Right ventricle myocardium superior (tissue), 1 donor: ENCODE data around the gene KCNN2. TPM values are rescaled to one million over a fixed set of nuclear protein-coding genes. Genes with fewer than 3 reads are reported as not detected.

Experiments
- ATAC-seq: fragments of 200-7000 bp; cut with Tn5 transposase; one replicate; pipeline ENCODE4 v1.9.1; 2020; ENCODE audit warnings: mild to moderate bottlenecking; ENCODE audit not compliant: poor library complexity
- DNase-seq: peaks from one replicate; pipeline ENCODE4 v3.0.0-alpha.2; 2020
- intact Hi-C: fragments of 100-400 bp; cut with DNase I; formaldehyde crosslinking; loops from one replicate; pipeline ENCODE4 v1.11.2; 2022
- total RNA-seq: library from RNA; stranded (reverse); fragmentation: NEBNext Ultra II Directional; extraction: Animal tissue kit (Norgen Biotek cat#: 25700); gene quantifications from one replicate; pipeline ENCODE4 v1.2.1, GENCODE V29; 2021
- donor health status: DM: no; HTN: yes; CAD: no; lungs with severe emphysema.

Gene KCNN2
- total RNA-seq, 1 donor from 2014 or later: 8.0 TPM

DNA sequence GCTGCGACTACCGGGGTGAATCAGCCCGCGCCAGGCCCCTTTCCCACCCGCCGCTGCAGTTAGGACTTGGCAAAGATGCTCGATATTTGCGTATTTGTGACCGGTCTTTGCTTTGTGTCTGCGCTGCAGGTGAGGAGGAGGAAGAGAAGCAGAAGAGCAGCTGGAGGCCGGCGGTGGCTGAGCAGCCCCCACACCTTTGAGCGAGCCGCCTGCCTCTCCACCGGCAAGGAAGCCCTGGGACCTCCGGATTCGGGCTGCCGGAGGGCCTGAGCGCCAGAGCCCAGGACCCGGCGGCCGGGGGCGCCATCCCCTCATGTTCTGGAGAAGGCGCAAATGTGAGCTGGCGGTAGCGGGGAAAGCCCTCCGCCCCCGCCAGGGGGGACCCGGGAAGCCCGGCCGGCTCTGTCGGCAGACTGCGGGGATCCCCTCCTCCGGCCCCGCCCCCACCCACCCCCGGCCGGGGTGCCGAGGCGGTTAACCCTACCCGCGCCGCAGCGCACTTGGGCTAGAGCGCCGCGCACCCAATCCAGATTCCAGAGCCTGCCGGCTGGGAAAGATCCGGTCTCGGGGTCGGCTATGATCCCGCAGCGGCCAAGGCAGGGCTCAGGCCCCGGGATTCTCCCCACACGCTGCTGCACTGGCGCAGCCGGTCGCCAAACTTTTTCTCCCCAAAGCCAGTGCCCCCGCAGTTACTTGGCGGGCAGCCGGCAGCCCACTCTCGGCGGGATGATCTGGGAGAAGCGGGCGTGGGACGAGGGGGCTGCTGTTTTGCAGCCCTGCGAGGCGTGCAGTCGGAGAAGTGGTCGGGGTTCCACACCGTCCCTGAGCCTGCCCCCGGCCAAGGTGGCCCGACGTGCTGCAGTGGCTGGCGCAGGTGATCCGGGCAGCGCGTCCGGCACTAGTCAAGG, 800 bp upstream of the KCNN2 start:
- ATAC-seq (peak; percentile 48), DNase-seq (peak; percentile 50)
- intact Hi-C loops: no loop called here

DNA sequence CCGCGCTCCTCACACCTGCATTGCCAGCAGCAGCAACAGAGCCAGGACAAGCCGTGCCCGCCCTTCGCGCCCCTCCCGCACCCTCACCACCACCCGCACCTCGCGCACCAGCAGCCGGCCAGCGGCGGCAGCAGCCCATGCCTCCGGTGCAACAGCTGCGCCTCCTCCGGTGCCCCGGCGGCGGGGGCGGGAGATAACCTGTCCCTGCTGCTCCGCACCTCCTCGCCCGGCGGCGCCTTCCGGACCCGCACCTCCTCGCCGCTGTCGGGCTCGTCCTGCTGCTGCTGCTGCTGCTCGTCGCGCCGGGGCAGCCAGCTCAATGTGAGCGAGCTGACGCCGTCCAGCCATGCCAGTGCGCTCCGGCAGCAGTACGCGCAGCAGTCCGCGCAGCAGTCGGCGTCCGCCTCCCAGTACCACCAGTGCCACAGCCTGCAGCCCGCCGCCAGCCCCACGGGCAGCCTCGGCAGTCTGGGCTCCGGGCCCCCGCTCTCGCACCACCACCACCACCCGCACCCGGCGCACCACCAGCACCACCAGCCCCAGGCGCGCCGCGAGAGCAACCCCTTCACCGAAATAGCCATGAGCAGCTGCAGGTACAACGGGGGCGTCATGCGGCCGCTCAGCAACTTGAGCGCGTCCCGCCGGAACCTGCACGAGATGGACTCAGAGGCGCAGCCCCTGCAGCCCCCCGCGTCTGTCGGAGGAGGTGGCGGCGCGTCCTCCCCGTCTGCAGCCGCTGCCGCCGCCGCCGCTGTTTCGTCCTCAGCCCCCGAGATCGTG, 517 bp downstream of the KCNN2 start:
- intact Hi-C loops: no loop called here
- ATAC-seq: peak; percentile 61
- peak; percentile 38 for DNase-seq

DNA sequence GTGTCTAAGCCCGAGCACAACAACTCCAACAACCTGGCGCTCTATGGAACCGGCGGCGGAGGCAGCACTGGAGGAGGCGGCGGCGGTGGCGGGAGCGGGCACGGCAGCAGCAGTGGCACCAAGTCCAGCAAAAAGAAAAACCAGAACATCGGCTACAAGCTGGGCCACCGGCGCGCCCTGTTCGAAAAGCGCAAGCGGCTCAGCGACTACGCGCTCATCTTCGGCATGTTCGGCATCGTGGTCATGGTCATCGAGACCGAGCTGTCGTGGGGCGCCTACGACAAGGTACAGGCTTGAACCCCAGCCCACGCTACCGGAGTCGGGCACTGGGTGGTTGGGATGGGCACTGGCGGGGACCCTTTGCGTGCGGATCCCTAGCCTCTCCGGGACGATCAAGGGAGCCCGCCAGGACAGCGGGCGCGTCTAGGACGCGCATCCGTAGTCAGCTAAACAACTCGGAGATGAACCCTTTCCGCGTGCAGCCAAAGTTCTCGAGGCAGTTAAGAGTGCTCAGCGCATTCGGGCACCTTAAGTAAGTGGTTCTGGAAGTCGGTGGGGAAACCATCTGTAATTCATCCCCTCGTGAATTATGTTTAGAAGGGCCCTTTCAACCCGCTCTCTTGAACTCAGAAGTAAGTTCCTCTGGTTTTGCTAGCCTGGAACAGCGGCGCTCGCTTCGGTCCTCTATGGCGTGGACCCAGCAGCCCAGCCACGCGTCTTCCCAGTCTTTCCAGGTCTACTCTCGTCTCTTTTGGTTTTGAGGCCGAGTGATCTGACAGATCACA, 1.3 kb downstream of the KCNN2 start:
- DNase-seq: no peak
- intact Hi-C loops: no loop called here
- ATAC-seq: peak; percentile 5

DNA sequence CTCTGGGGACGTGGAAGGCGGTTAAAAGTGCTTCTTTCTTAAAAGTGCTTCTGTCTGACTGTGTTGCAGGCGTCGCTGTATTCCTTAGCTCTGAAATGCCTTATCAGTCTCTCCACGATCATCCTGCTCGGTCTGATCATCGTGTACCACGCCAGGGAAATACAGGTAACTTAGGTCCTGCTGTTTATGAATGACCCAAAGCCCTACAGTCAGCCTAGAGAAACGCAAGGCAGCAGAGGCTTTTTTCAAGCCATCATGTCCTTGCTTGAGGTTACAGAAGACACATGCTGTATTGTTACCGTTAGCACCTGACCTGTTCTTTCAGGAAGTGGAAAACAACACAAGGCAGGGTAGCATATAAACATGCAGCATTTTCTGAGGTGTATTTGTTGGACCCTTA, 2.0 kb downstream of the KCNN2 start:
- intact Hi-C loops: no loop called here
- no peak for ATAC-seq

DNA sequence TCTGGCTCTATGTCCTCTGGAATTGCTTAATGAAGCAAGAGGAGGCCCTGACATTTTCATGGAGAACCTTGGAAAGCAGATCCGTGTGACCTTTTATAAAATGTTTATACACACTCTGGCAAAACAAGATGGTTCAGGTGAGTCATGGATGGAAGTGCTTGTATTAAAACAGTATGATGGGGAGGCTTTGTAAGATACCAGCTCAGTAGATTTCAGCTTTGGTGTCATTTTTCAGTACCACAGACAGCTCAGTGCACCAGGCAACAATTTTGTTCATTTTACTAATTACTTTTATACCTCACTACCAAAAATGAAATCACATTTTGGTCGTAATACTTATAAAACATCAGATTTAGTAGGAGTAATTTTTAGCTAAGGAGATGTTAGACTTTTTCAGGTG, 5.2 kb downstream of the KCNN2 start:
- intact Hi-C loops: no loop called here
- no peak for ATAC-seq
- DNase-seq: no peak

More for the DNA sequence above, 2.0 kb downstream of the KCNN2 start:
- no peak for DNase-seq

DNA sequence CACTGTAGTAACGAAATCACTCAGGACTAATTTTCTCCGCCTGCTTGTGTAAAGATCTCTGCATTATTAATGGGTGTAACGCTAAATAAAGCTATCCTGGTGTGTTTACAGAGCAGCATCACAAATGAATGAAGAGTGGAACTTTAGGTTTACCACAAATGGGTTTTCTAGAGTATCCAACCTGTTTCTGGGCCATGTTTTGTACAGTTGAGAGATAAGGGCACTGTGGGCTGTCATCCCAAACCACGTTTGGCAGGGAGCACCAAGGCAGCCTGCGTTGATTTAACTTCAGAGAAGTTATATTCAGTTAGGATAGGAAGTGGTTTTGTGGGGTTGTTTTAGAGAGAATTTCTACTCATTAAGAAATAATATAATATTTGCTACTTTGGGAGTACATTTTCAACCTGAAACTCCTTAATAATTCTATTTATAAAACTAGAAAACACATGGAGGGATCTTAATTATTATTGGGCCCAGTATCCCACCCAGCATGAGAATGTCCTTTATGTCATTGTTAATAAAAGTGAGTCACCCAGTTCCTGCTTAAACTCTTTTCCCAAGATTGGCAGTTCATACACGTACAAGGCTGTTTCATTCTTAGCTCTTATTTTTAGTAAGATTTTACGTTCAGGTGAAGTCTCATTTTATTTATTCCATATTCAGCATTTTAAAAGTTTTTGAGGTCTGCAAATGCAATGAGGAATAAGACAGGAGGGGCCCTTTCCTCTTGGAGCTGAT, 8.0 kb downstream of the KCNN2 start:
- ATAC-seq (no peak), DNase-seq (no peak)
- intact Hi-C loops: no loop called here

DNA sequence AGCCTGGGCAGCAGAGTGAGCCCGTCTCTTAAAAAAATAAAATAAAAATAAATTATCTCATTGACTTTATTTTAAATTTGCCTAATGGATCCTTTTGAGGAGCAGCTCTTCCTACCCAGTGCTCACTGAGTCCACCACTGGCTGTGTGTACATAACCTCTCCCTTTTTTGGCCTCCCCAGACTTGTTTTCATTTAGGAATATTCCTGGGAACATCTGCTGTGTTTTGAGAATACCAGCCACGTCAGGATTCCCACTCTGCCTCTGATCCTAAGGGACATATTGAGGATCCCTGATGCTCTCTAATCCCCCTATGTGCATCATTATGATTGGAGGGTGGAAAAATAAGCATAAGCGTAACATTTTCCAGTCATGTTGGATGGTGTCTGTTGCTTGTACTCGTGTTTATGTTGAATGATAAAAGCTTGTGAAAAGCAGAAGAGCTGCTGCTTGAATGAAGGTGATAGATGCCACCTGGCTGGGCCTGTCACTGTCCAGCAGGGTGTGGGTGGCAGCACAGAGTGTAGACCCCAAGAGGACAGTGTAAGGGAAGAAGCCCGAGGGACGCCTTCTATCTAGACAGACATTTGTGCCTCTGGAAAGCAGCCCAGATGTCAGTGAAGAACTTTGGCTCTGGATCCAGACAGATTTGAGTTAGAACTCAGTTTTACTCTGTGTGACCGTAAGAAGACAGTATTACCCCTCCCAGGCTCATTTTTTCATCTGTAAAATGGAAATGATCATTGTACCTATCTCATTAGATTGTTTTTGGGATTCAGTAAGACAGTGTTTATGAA, 15.4 kb downstream of the KCNN2 start:
- ATAC-seq (peak; percentile 22), DNase-seq (no peak)
- intact Hi-C loops: no loop called here

DNA sequence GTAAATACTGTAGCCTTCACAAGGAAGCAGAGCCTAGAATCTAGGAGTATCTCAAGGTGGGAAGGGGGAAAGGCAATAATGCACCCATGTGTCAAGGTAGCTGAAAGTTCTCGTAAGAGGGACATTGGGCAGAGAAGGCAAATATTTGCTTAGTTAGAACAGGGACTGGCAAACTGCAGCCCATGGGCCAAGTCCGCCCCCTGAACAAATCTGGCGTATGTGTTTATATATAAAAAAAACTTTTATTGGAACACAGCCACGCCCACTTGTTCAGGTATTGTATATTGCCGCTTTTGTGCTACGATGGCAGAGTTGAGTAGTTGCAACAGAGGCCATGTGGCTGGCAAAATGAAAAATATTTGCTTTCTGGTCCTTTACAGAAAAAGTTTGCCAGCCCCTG, 16.1 kb downstream of the KCNN2 start:
- ATAC-seq (no peak), DNase-seq (no peak)
- intact Hi-C loops: no loop called here

DNA sequence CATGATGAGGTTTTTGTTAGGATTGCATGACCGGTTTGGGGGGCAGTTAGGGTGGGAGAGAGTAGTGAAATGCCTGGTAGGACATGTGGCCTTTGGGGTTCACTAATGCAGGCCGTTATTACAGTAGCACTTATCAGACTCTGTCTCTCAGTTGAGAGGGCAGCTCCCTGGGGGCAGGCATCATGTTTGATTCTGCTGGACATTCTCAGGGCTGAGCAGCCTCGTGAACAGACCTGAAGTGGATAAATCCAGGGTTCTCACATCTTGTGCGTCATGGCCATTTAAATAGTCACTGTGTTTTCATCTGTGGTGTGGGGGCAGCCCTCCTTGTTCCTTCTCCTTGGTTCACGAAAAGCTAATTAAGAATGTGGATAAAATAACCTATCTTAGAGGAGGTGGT, 18.9 kb downstream of the KCNN2 start:
- ATAC-seq (no peak), DNase-seq (no peak)
- intact Hi-C loops: no loop called here

DNA sequence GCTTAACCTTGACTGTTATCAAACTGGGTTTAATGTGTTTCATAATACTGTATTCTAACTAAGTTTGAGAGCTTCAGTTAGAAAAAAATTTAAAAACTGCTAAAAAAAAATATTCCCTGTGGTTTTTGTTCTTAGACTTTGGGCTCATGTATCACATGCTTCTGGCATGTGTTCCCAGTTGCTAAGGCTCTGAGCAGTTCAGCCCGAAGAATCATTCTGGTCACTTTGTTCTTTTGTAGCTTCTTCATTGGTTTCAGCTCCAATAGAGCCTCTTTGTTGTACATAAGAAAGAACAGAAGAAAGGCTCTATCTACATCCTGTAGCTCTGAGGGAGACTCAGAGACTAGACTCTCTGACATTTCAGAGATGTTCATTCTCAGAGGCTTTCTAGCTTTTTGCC, 25.6 kb downstream of the KCNN2 start:
- DNase-seq (no peak), ATAC-seq (no peak)
- intact Hi-C loops: no loop called here

DNA sequence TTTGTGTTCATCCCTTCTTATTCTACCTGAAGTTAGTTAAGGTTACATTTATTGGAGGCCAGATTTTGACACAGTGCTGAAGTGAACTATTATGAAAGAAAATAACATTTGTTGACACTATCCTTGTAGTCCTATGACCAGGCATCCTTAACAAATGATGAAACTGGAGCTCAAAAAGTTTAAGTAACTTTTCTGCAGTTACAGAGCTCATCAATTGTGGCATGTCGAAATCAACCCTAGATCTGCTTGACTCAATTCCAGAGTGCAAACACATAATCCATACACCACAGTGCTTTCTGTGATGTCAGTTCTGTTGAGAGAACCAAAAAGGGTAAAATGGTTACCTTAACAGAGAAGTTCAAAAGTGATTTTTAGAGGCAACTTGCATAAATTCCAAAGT, 28.6 kb downstream of the KCNN2 start:
- DNase-seq (no peak), ATAC-seq (no peak)
- intact Hi-C loops: no loop called here

DNA sequence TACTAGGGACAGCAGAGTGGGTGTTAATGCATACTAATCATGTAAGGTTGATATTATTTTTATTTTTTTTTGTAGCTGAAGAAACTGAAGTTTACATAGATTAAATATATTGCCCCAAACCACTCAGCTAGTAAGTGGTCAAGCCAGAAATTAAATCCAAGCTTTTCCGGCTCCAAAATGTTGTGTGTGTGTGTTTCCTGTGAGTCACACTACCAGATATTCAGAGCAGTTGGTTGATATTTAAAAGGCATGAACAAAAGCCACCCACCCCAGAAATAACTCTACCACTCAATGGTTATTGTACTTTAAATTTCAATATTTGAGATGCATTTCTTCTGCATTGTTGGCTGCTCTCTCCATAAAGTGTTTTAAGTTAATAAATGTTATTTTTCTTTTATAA, 29.5 kb downstream of the KCNN2 start:
- intact Hi-C loops: no loop called here
- DNase-seq: no peak
- ATAC-seq: no peak

DNA sequence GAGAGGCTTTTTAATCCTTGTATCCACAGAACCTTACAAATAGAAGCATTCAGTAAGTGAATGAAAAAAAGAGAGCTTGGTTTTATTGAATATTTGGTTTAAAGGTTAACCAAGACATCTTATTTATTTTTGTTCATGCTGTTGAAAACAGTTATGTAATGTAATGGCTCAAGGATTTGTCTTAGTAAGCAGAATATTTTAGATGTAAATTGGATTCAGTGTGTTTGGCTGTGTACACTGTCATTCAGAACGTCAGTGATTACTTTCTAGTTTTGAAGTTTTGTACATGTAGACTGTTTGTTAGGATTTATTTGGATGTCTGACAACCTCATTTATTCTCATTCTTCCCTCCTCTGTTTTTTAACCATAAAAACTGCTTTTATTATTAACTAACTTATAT, 31.3 kb downstream of the KCNN2 start:
- ATAC-seq (no peak), DNase-seq (no peak)
- intact Hi-C loops: no loop called here

DNA sequence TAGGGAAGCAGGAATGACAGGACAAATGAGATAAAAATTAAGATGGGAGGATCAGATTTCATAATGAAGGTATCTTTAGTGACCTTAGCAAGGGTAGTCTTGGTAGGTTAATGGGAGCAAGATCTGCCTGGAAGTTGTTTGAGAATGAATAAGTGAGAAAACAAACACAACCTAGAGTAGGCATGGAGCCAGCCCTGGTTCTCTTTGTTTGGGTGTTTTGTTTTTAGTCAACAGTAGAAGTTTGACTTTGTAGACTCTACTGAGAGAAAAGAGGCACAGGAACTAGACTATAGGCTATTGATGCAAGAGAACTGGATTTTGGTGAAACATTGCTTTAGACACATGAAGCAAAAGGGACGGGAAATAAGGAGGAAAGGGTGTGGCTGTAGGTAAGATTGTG, 40.3 kb downstream of the KCNN2 start:
- intact Hi-C loops: no loop called here
- DNase-seq (no peak), ATAC-seq (no peak)

DNA sequence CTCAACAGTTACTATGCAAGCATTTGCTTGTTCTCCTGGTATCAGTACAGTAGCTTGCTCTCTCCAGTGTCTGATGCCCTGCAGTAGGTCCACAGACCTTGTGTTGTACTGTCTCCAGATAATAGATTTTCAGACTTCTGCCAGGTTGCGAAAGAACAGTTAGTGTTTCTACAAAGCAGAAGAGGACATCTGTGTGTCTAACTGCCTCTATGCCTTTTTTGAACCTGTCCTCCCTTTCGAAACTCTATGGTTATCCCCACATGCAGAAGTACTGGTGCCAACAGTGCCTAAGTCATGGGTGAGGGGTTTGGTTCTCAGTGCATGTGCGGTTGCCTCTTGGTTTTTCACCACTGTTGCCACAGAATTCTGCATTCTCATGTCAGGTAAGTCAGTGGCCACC, 45.9 kb downstream of the KCNN2 start:
- ATAC-seq: no peak
- intact Hi-C loops: no loop called here
- DNase-seq: no peak

DNA sequence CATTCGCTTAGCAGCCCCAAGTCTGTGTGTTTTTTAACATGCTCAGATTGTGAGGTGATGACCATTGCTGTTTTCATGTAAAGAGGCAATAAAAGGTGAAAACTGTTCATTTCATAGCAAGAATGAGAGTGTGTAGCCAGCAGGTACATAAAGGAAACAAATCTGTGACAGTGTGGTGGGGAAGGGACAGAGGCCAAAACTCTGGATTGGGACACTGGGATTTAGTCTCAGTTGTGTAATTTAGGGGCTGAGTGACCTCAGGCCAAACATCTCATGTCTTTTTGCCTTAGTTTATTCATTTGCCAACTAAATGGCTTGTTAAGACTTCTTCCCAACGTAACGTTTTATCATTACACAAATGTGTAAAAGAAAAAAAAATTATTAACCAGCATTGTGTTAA, 47.0 kb downstream of the KCNN2 start:
- ATAC-seq (no peak), DNase-seq (no peak)
- intact Hi-C loops: no loop called here

DNA sequence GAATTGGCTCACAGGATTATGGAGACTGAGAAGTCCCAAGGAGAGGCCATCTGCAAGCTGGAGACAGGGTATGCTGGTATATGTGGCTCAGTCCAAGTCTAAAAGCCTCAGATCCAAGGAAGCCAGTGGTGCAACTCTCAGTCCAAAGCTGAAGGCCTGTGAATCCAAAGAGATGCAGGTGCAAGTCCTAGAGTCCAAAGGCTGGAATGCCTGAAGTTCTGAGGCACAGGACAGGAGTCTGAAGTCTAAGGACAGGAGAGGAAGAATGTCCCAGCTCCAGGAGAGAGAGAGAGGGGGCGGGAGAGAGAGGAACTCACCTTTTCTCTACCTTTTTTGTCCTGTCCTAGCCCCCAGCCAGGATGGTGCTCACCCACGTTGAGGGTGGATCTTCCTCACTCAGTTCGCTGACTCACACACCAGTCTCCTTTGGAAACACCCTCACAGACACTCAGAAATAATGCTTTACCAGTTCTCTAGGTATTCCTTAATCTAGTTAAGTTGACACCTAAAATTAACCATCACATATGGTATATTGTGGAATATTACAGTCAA, 49.6 kb downstream of the KCNN2 start:
- ATAC-seq (no peak), DNase-seq (no peak)
- intact Hi-C loops: no loop called here
